Measurements from ENCODE around the gene PHF20. TPM values are rescaled to one million over a fixed set of nuclear protein-coding genes. Genes with fewer than 3 reads are reported as not detected.
"Not testable (repeated sequence)": the region's sequence is repeated elsewhere in the genome, so short reads cannot be mapped to it uniquely, and the experiment has no call there.

Gene PHF20
- total and polyA plus RNA-seq, 2 donors (not counting 3 experiments of a cell fraction or from before 2014, with no cell fraction given): 25.0 to 45.8 TPM

DNA sequence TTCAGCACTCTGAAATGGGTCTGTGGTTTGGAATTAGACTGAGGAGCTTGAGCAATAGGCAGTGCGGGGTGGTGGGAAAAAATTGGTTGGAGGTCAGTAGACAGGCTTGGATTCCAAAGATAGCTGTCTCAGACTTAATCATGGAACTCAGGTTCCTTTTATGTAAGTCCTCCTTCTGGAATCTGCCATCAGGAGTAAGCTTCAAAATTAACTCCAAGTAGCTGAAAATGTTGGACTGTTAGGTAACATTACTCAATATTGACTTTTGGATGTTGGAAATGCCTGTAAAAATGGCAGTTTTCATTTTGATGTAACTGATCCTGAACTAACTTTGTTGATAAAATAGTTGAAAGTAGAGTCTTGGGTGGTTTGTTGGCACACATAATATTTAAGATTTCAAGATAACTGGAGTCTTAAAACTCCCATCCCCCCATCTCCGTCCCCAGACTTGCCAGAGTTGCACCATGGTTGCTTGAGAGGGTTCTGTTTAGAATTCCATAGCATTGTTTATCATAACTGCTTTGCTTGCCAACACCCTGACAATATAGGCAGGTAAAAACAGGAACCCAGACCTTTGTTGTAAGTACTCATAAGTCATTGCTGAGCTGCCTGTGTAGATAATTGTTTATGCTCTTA is 83.0 kb downstream of the PHF20 start:
- intact Hi-C loops (cut with micrococcal nuclease) (no loop called here), dilution Hi-C loops (cut with MboI; ENCODE audit: extremely low pct_ligation_motif_present, low sequenced_read_pairs) (no loop called here)
- H3K4me1 ChIP-seq (ENCODE audit: control insufficient read depth, extremely low read depth, insufficient read depth, low read length): no peaks in the 10 kb centered on the region
- ChIA-PET POLR2A (no interaction called here), CTCF (interaction anchor here (1.3 kb wide), 2 partner anchors 11 to 14 kb away, joined by 5 read pairs; no protein-coding TSS in a partner anchor)
- no peak overlapping the region for H3K4me3 ChIP-seq (replicated peaks in 1 of 3; ENCODE audit: insufficient read depth in 1 of 3, low read depth in 1 of 3, low read length in 3 of 3)
- H3K9ac ChIP-seq (replicated peaks; ENCODE audit: extremely low read depth, insufficient read depth, low read length): no peak overlapping the region
- no peaks in the 10 kb centered on the region for H3K9me1 ChIP-seq (replicated peaks; ENCODE audit: control insufficient read depth, extremely low read depth, insufficient read depth, low read length)
- no peak for FAIRE-seq
- H3K27ac ChIP-seq (ENCODE audit: insufficient read depth, low read depth, low read length): no peak overlapping the region
- no peak overlapping the region for H3K4me2 ChIP-seq (ENCODE audit: insufficient read depth, low read length)
- no peaks in the 10 kb centered on the region for H3K27me3 ChIP-seq (ENCODE audit: control insufficient read depth in 2 of 2, insufficient read depth in 2 of 2, low read length in 2 of 2)
- peaks cover 4 to 9% of the 10 kb centered on the region in 2 experiments for H3K36me3 ChIP-seq (ENCODE audit: control insufficient read depth in 2 of 2, extremely low read depth in 1 of 2, insufficient read depth in 2 of 2, low read length in 2 of 2)
- no TSS peak for BruUV-seq (replicated peaks)
- no peak for TF ChIP-seq JUN (IDR thresholded peaks at IDR 0.05; ENCODE audit: borderline replicate concordance, insufficient read depth, insufficient read length, low read depth)
- TF ChIP-seq, protein P1, sequence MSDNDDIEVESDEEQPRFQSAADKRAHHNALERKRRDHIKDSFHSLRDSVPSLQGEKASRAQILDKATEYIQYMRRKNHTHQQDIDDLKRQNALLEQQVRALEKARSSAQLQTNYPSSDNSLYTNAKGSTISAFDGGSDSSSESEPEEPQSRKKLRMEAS (IDR thresholded peaks at IDR 0.05; ENCODE audit: insufficient read depth, insufficient read length): no peak
- TF ChIP-seq GATA2 (IDR thresholded peaks at IDR 0.05; ENCODE audit: insufficient read depth, insufficient read length, low read depth, low read length): no peak
- TF ChIP-seq, protein P2, sequence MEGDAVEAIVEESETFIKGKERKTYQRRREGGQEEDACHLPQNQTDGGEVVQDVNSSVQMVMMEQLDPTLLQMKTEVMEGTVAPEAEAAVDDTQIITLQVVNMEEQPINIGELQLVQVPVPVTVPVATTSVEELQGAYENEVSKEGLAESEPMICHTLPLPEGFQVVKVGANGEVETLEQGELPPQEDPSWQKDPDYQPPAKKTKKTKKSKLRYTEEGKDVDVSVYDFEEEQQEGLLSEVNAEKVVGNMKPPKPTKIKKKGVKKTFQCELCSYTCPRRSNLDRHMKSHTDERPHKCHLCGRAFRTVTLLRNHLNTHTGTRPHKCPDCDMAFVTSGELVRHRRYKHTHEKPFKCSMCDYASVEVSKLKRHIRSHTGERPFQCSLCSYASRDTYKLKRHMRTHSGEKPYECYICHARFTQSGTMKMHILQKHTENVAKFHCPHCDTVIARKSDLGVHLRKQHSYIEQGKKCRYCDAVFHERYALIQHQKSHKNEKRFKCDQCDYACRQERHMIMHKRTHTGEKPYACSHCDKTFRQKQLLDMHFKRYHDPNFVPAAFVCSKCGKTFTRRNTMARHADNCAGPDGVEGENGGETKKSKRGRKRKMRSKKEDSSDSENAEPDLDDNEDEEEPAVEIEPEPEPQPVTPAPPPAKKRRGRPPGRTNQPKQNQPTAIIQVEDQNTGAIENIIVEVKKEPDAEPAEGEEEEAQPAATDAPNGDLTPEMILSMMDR (IDR thresholded peaks at IDR 0.05; ENCODE audit: extremely low read depth in 1 of 2, insufficient read depth in 1 of 2, low read depth in 1 of 2, low read length in 2 of 2): no peak
- no peaks in the 10 kb centered on the region for H3K9me3 ChIP-seq (replicated peaks; ENCODE audit: control insufficient read depth, insufficient read depth, low read length)
- no peaks in the 10 kb centered on the region for H4K20me1 ChIP-seq (replicated peaks; ENCODE audit: control insufficient read depth, extremely low read depth, insufficient read depth, low read length)
- no peaks in the 10 kb centered on the region for H3K79me2 ChIP-seq (ENCODE audit: control insufficient read depth, insufficient read depth, low read length)
- no peak for DNase-seq (ENCODE audit: low read depth, low spot score)
- no peak overlapping the region for H2AFZ ChIP-seq (ENCODE audit: low read depth, low read length)

DNA sequence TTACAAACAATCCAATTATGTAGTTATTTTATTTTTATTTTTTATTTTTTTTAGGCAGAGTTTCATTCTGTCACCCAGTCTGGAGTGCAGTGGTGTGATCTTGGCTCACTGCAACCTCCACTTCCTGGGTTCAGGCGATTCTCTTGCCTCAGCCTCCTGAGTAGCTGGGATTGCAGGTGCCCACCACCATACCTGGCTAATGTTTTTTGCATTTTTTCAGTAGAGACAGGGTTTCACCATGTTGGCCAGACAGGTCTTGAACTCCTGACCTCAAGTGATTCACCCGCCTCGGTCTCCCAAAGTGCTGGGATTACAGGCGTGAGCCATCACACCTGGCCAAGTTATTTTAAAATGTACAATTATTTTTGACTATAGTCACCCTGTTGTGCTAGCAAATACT is 83.8 kb downstream of the PHF20 start:
- FAIRE-seq; intact Hi-C loops (cut with micrococcal nuclease); dilution Hi-C loops (cut with MboI; ENCODE audit: extremely low pct_ligation_motif_present, low sequenced_read_pairs): not testable (repeated sequence)

More for the DNA sequence above, 83.8 kb downstream of the PHF20 start:
- H3K27me3 ChIP-seq (ENCODE audit: control insufficient read depth in 2 of 2, insufficient read depth in 2 of 2, low read length in 2 of 2); DNase-seq (ENCODE audit: low read depth, low spot score); H3K4me1 ChIP-seq (ENCODE audit: control insufficient read depth, extremely low read depth, insufficient read depth, low read length); H3K4me3 ChIP-seq (replicated peaks in 1 of 3; ENCODE audit: insufficient read depth in 1 of 3, low read depth in 1 of 3, low read length in 3 of 3); H2AFZ ChIP-seq (ENCODE audit: low read depth, low read length); H3K79me2 ChIP-seq (ENCODE audit: control insufficient read depth, insufficient read depth, low read length); H3K9me3 ChIP-seq (replicated peaks; ENCODE audit: control insufficient read depth, insufficient read depth, low read length); H4K20me1 ChIP-seq (replicated peaks; ENCODE audit: control insufficient read depth, extremely low read depth, insufficient read depth, low read length); H3K4me2 ChIP-seq (ENCODE audit: insufficient read depth, low read length); H3K27ac ChIP-seq (ENCODE audit: insufficient read depth, low read depth, low read length); H3K9me1 ChIP-seq (replicated peaks; ENCODE audit: control insufficient read depth, extremely low read depth, insufficient read depth, low read length); H3K36me3 ChIP-seq (ENCODE audit: control insufficient read depth in 2 of 2, extremely low read depth in 1 of 2, insufficient read depth in 2 of 2, low read length in 2 of 2); H3K9ac ChIP-seq (replicated peaks; ENCODE audit: extremely low read depth, insufficient read depth, low read length); BruUV-seq (replicated peaks); POLR2A ChIA-PET; CTCF ChIA-PET: not testable (repeated sequence)
